ENCODE results near the gene GCH1.

Gene GCH1

DNA sequence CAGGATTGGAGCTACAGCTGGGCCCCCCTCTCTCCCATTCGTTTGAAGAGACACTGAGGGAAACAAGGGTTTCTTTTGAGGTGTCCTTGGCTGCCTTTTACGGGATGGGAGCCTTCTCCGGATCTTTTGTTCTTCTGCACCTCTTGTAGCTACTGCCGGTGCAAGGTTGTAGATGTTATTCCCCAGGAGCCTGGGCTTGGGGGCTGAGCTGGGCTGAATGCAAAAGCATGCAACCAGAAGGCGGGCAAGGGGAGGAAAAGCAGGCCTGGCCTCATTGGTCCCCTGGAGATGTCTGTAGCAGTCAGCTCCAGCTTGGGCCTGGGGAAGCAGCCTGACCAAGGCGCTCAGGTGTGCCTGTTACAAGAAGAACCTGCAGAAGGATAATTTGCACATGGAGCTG, 110.3 kb downstream of the GCH1 start:
- DNase-seq = no peak
